GM23338 (cell line): Measurements from ENCODE around the gene FAM174C. TPM values are rescaled to one million over a fixed set of nuclear protein-coding genes. Genes with fewer than 3 reads are reported as not detected.

Experiments
- ATAC-seq: fragments of 200-7000 bp; cut with Tn5 transposase; 3 replicates; pipeline ENCODE4 v1.9.1; 2020
- DNase-seq: peaks from one replicate; pipeline ENCODE4 v3.0.0-alpha.2; 2015; ENCODE audit warnings: low spot score
- H2AFZ ChIP-seq: fragments of 200-600 bp; sonication (generic); 2 replicates; pipeline ENCODE4 v1.8.0; 2016; ENCODE audit warnings: antibody characterized with exemption, mild to moderate bottlenecking, moderate library complexity
- H3F3A ChIP-seq: fragments of 200-600 bp; sonication (generic); replicated peaks from 2 replicates; pipeline ENCODE4 v1.8.0; 2017; ENCODE audit warnings: antibody characterized with exemption, mixed run types, low read depth
- H3K27ac ChIP-seq: fragments of 200-600 bp; sonication (generic); 2 replicates; pipeline ENCODE4 v1.6.1; 2016; ENCODE audit warnings: low read depth
- H3K27me3 ChIP-seq: fragments of 200-600 bp; sonication (generic); 2 replicates; pipeline ENCODE4 v1.8.0; 2016; ENCODE audit warnings: mild to moderate bottlenecking, mixed run types, moderate library complexity; ENCODE audit not compliant: insufficient read depth
- H3K36me3 ChIP-seq: fragments of 200-600 bp; sonication (generic); 2 replicates; pipeline ENCODE4 v1.8.0; 2016; ENCODE audit warnings: mild to moderate bottlenecking; ENCODE audit not compliant: insufficient read depth
- H3K4me1 ChIP-seq: fragments of 200-600 bp; sonication (generic); 2 replicates; pipeline ENCODE4 v1.8.0; 2016; ENCODE audit warnings: mild to moderate bottlenecking, moderate library complexity; ENCODE audit not compliant: insufficient read depth
- H3K4me2 ChIP-seq: fragments of 200-600 bp; sonication (generic); 2 replicates; pipeline ENCODE4 v1.7.1; 2017; ENCODE audit warnings: mixed run types
- H3K4me3 ChIP-seq: fragments of 200-600 bp; sonication (generic); 2 replicates; pipeline ENCODE4 v1.6.1; 2016; ENCODE audit warnings: mixed run types
- H3K79me2 ChIP-seq: fragments of 200-600 bp; sonication (generic); replicated peaks from 2 replicates; pipeline ENCODE4 v1.8.0; 2017; ENCODE audit warnings: mild to moderate bottlenecking; ENCODE audit not compliant: insufficient read depth
- H3K9me2 ChIP-seq: fragments of 200-600 bp; sonication (generic); 2 replicates; pipeline ENCODE4 v1.8.0; 2017; ENCODE audit not compliant: insufficient read depth
- H4K20me1 ChIP-seq: fragments of 200-600 bp; sonication (generic); replicated peaks from 2 replicates; pipeline ENCODE4 v1.8.0; 2017; ENCODE audit warnings: mild to moderate bottlenecking; ENCODE audit not compliant: insufficient read depth
- H3K27ac Mint-ChIP-seq: 2 replicates; pipeline ENCODE4 v1.8.0; 2020; ENCODE audit warnings: inconsistent platforms, mild to moderate bottlenecking, moderate library complexity, mixed read lengths
- H3K27me3 Mint-ChIP-seq: 3 replicates; pipeline ENCODE4 v1.8.0; 2022; ENCODE audit warnings: low read depth, mild to moderate bottlenecking, moderate library complexity, mixed read lengths, inconsistent platforms; ENCODE audit not compliant: insufficient read depth, poor library complexity
- H3K36me3 Mint-ChIP-seq: 3 replicates; pipeline ENCODE4 v1.8.0; 2021; ENCODE audit warnings: low read depth, mild to moderate bottlenecking, inconsistent platforms, moderate library complexity, mixed read lengths
- H3K4me1 Mint-ChIP-seq: 3 replicates; pipeline ENCODE4 v1.8.0; 2020; ENCODE audit warnings: mild to moderate bottlenecking, inconsistent platforms, mixed read lengths
- H3K4me3 Mint-ChIP-seq: 3 replicates; pipeline ENCODE4 v1.8.0; 2021; ENCODE audit warnings: moderate library complexity, mild to moderate bottlenecking, inconsistent platforms, mixed read lengths
- H3K9me3 Mint-ChIP-seq: 3 replicates; pipeline ENCODE4 v1.8.0; 2020; ENCODE audit warnings: moderate library complexity, mild to moderate bottlenecking, inconsistent platforms, mixed read lengths
- CREB1 ChIP-seq: fragments of 250-450 bp; sonication (Bioruptor Pico); IDR thresholded peaks from 2 replicates; pipeline ENCODE4 v1.5.0; 2020; ENCODE audit warnings: low read depth, mild to moderate bottlenecking, moderate library complexity
- EZH2 ChIP-seq: fragments of 200-600 bp; sonication (generic); IDR thresholded peaks from one replicate; pipeline ENCODE4 v1.8.0; 2017; ENCODE audit warnings: antibody characterized with exemption, mild to moderate bottlenecking, low read depth; ENCODE audit not compliant: unreplicated experiment
- NANOG ChIP-seq: IDR thresholded peaks from 2 replicates; pipeline ENCODE4 v1.6.1; 2016; ENCODE audit warnings: antibody characterized with exemption, borderline replicate concordance
- POLR2AphosphoS5 ChIP-seq: IDR thresholded peaks from 2 replicates; pipeline ENCODE4 v1.6.1; 2016; ENCODE audit warnings: antibody characterized with exemption, low read depth
- STAT1 ChIP-seq: IDR thresholded peaks from one replicate; pipeline ENCODE4 v1.6.1; 2016; ENCODE audit warnings: antibody characterized with exemption; ENCODE audit not compliant: unreplicated experiment
- ZNF114 ChIP-seq: fragments of 250-450 bp; sonication (Bioruptor Pico); IDR thresholded peaks from 2 replicates; pipeline ENCODE4 v1.5.0; 2020; ENCODE audit warnings: mild to moderate bottlenecking, moderate library complexity
- ZNF331 ChIP-seq: fragments of 250-450 bp; sonication (Bioruptor Pico); IDR thresholded peaks from 2 replicates; pipeline ENCODE4 v1.5.0; 2020; ENCODE audit warnings: low read depth, mild to moderate bottlenecking, moderate library complexity
- polyA plus RNA-seq: library from polyadenylated mRNA; unstranded; fragments of >200 nt; fragmentation: Nextera tagmentation; extraction: Ambion mirVana; gene quantifications from 2 replicates; pipeline ENCODE4 v1.2.1, GENCODE V29; 2016
- total RNA-seq: library from RNA; depleted of rRNA; stranded (reverse); fragments of >200 nt; shearing (Covaris generic); gene quantifications from 2 replicates; pipeline ENCODE4 v1.2.3, GENCODE V29; 2014
- TF ChIP-seq, protein P1 (sequence below), 2 experiments: fragments of 200-600 bp in 1 of 2; sonication (generic) in 1 of 2; conservative IDR thresholded peaks; 2 replicates each; pipeline versions ENCODE4 v1.5.1 to v1.6.1; 2016 to 2017; ENCODE audit warnings: antibody characterized with exemption in 2 of 2, low read depth in 2 of 2, mild to moderate bottlenecking in 2 of 2, moderate library complexity in 1 of 2
- TF ChIP-seq, protein P2 (sequence below): fragments of 250-450 bp; sonication (Bioruptor Pico); IDR thresholded peaks from 2 replicates; pipeline ENCODE4 v1.5.0; 2020; ENCODE audit warnings: mild to moderate bottlenecking, moderate library complexity

Gene FAM174C
- total and polyA plus RNA-seq, 2 experiments from 2014 or later: 60.4 to 68.0 TPM

DNA sequence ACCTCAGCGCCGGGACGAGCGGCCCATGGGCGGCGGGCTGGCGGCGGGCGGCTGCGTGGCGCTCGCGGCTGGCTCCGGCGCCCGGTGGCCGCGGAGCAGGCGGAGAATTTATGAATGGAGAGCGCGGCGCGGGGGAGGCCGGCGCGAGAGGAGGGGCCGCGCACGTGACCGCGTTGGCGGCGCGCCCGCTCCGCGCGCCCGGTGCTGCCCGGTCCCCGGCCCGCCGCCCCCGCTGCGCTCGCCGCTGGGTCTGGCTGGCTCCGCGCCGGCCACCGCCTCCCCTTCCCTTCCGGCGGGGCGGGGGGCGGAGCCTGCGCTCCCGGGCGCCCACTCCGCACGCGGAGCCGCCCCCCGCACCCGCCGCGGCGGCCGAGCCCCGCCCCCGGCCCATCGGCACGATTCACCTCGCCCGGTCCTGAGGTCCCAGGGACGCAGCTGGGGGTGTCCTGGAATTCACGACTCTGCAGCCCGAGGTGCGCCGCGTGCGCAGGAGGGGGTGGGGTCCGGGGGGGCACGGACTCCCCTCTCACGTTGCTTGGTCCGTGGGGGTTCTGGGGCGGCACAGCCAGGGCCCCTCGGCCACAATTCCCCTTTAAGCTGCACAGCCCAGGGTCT, 37.5 kb upstream of the FAM174C start, which contains the start of gene CBARP (continued):
- TF ChIP-seq, protein P1, sequence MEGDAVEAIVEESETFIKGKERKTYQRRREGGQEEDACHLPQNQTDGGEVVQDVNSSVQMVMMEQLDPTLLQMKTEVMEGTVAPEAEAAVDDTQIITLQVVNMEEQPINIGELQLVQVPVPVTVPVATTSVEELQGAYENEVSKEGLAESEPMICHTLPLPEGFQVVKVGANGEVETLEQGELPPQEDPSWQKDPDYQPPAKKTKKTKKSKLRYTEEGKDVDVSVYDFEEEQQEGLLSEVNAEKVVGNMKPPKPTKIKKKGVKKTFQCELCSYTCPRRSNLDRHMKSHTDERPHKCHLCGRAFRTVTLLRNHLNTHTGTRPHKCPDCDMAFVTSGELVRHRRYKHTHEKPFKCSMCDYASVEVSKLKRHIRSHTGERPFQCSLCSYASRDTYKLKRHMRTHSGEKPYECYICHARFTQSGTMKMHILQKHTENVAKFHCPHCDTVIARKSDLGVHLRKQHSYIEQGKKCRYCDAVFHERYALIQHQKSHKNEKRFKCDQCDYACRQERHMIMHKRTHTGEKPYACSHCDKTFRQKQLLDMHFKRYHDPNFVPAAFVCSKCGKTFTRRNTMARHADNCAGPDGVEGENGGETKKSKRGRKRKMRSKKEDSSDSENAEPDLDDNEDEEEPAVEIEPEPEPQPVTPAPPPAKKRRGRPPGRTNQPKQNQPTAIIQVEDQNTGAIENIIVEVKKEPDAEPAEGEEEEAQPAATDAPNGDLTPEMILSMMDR (conservative IDR thresholded peaks at IDR 0.05; ENCODE audit: low read depth in 2 of 2): no peak
- TF ChIP-seq POLR2AphosphoS5 (no peak; the same call in none of the 2 replicates), EZH2 (no peak), CREB1 (no peak), ZNF114 (CRISPR knock-in tag) (no peak), NANOG (no peak), ZNF331 (CRISPR knock-in tag) (no peak)

DNA sequence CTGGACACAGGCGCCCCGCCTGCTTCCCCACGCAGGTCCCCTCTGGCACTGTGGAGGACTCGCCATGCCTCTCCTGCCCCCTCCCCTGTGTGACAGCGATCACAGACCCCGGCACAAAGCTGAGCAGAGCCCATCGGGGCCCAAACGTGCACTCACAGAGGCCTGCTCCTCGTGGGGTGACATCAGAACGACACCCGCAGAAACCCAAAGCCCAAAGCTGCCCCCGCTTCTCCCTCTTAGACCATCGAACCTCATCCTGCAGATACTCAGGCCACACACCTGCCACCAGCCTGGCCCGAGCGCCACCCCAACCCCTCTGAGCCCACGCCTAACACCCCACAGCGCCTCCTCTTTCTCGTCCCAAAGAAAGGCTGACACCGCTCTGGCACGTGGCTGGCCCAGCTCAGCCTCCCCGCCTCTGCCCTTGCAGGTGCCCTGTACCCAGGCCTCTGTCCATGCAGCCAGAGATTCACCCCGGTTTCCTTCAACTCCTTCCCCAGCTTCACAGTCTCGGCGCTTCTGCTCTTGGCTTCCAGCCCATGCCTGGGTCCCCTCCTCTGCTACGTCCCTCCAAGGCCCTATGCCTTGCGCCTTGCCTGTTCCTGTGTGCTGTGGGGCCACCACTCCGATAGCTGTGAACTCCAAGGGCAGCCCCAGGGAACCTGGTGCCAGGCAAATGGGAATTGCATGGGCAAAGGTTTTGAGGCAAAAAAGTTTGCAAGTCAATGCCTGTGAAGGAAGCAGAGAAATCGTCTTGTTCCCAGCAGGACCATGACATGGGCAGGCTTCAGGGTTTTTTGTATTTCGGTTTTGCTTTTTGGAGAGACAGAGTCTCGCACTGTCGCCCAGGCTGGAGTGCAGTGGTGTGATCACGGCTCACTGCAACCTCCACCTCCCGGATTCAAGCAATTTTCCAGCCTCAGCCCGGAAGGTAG, 36.7 kb upstream of the FAM174C start:
- TF ChIP-seq ZNF114 (CRISPR knock-in tag): no peak
- no peak for TF ChIP-seq STAT1
- TF ChIP-seq ZNF331 (CRISPR knock-in tag): no peak
- TF ChIP-seq, protein P1 (conservative IDR thresholded peaks at IDR 0.05; ENCODE audit: low read depth in 2 of 2): no peak
- no peak for TF ChIP-seq CREB1
- TF ChIP-seq, protein P2, sequence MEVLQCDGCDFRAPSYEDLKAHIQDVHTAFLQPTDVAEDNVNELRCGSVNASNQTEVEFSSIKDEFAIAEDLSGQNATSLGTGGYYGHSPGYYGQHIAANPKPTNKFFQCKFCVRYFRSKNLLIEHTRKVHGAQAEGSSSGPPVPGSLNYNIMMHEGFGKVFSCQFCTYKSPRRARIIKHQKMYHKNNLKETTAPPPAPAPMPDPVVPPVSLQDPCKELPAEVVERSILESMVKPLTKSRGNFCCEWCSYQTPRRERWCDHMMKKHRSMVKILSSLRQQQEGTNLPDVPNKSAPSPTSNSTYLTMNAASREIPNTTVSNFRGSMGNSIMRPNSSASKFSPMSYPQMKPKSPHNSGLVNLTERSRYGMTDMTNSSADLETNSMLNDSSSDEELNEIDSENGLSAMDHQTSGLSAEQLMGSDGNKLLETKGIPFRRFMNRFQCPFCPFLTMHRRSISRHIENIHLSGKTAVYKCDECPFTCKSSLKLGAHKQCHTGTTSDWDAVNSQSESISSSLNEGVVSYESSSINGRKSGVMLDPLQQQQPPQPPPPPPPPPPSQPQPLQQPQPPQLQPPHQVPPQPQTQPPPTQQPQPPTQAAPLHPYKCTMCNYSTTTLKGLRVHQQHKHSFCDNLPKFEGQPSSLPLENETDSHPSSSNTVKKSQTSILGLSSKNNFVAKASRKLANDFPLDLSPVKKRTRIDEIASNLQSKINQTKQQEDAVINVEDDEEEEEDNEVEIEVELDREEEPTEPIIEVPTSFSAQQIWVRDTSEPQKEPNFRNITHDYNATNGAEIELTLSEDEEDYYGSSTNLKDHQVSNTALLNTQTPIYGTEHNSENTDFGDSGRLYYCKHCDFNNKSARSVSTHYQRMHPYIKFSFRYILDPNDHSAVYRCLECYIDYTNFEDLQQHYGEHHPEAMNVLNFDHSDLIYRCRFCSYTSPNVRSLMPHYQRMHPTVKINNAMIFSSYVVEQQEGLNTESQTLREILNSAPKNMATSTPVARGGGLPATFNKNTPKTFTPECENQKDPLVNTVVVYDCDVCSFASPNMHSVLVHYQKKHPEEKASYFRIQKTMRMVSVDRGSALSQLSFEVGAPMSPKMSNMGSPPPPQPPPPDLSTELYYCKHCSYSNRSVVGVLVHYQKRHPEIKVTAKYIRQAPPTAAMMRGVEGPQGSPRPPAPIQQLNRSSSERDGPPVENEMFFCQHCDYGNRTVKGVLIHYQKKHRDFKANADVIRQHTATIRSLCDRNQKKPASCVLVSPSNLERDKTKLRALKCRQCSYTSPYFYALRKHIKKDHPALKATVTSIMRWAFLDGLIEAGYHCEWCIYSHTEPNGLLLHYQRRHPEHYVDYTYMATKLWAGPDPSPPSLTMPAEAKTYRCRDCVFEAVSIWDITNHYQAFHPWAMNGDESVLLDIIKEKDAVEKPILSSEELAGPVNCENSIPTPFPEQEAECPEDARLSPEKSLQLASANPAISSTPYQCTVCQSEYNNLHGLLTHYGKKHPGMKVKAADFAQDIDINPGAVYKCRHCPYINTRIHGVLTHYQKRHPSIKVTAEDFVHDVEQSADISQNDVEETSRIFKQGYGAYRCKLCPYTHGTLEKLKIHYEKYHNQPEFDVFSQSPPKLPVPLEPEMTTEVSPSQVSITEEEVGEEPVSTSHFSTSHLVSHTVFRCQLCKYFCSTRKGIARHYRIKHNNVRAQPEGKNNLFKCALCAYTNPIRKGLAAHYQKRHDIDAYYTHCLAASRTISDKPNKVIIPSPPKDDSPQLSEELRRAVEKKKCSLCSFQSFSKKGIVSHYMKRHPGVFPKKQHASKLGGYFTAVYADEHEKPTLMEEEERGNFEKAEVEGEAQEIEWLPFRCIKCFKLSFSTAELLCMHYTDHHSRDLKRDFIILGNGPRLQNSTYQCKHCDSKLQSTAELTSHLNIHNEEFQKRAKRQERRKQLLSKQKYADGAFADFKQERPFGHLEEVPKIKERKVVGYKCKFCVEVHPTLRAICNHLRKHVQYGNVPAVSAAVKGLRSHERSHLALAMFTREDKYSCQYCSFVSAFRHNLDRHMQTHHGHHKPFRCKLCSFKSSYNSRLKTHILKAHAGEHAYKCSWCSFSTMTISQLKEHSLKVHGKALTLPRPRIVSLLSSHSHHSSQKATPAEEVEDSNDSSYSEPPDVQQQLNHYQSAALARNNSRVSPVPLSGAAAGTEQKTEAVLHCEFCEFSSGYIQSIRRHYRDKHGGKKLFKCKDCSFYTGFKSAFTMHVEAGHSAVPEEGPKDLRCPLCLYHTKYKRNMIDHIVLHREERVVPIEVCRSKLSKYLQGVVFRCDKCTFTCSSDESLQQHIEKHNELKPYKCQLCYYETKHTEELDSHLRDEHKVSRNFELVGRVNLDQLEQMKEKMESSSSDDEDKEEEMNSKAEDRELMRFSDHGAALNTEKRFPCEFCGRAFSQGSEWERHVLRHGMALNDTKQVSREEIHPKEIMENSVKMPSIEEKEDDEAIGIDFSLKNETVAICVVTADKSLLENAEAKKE (CRISPR knock-in tag): no peak
- peak overlapping the region; percentile 79 for H3K4me3 Mint-ChIP-seq
- H3K27me3 Mint-ChIP-seq: peaks cover 8% of the 10 kb centered on the region
- peak overlapping the region; percentile 57 for H3K4me3 ChIP-seq
- no peaks in the 10 kb centered on the region for H3K36me3 ChIP-seq
- H2AFZ ChIP-seq: no peak overlapping the region
- no peak; the same call in 2 of the 3 replicates for ATAC-seq
- H4K20me1 ChIP-seq: peaks cover 3% of the 10 kb centered on the region; the same call in 1 of the 2 replicates
- H3K27ac ChIP-seq: 0 out of 2 replicates have a peak overlapping the region, but pooled peaks have one; percentile 32
- peak overlapping the region; percentile 78 for H3K4me2 ChIP-seq
- no peak for DNase-seq
- H3K9me3 Mint-ChIP-seq: no peaks in the 10 kb centered on the region; the same call in 2 of the 3 replicates
- peaks cover 12% of the 10 kb centered on the region; the same call in 1 of the 2 replicates for H3K4me1 ChIP-seq
- peaks cover 17% of the 10 kb centered on the region for H3K4me1 Mint-ChIP-seq
- no peak overlapping the region for H3K27ac Mint-ChIP-seq
- no peaks in the 10 kb centered on the region for H3K36me3 Mint-ChIP-seq
- no peaks in the 10 kb centered on the region for H3K9me2 ChIP-seq
- H3K79me2 ChIP-seq: peaks cover 7% of the 10 kb centered on the region
- H3F3A ChIP-seq: peaks cover 31% of the 10 kb centered on the region
- H3K27me3 ChIP-seq: no peaks in the 10 kb centered on the region
